H9 (cell line): ENCODE measurements around the gene IDNK. TPM values are rescaled to one million over a fixed set of nuclear protein-coding genes. Genes with fewer than 3 reads are reported as not detected.

Source experiments
- DNase-seq: peaks from one replicate; pipeline ENCODE4 v3.0.0-alpha.2; 2017
- H2AFZ ChIP-seq: one replicate; pipeline ENCODE4 v1.6.1; 2013; ENCODE audit warnings: mild to moderate bottlenecking, low read length, control low read depth, moderate library complexity
- H2AK5ac ChIP-seq: 2 replicates; pipeline ENCODE4 v1.6.1; 2013; ENCODE audit warnings: low read length, control low read depth, mixed read lengths; ENCODE audit not compliant: insufficient read length
- H2BK120ac ChIP-seq: one replicate; pipeline ENCODE4 v1.6.1; 2013; ENCODE audit warnings: low read depth, mild to moderate bottlenecking, low read length, control low read depth, inconsistent platforms; ENCODE audit not compliant: poor library complexity, severe bottlenecking
- H2BK12ac ChIP-seq: 2 replicates; pipeline ENCODE4 v1.6.1; 2013; ENCODE audit warnings: low read length, control low read depth, mixed read lengths, low read depth; ENCODE audit not compliant: insufficient read length
- H2BK15ac ChIP-seq: 2 replicates; pipeline ENCODE4 v1.6.1; 2013; ENCODE audit warnings: low read depth, low read length, control low read depth
- H2BK20ac ChIP-seq: one replicate; pipeline ENCODE4 v1.6.1; 2013; ENCODE audit warnings: low read depth, mild to moderate bottlenecking, low read length, control low read depth, inconsistent platforms; ENCODE audit not compliant: poor library complexity, severe bottlenecking
- H2BK5ac ChIP-seq: 2 replicates; pipeline ENCODE4 v1.6.1; 2013; ENCODE audit warnings: low read length, control low read depth, mixed read lengths; ENCODE audit not compliant: insufficient read length
- H3K14ac ChIP-seq: 2 replicates; pipeline ENCODE4 v1.6.1; 2013; ENCODE audit warnings: low read length, control low read depth; ENCODE audit not compliant: insufficient read depth
- H3K18ac ChIP-seq: 2 replicates; pipeline ENCODE4 v1.6.1; 2013; ENCODE audit warnings: low read depth, mild to moderate bottlenecking, mixed read lengths, low read length, control low read depth; ENCODE audit not compliant: insufficient read length
- H3K23ac ChIP-seq: 2 replicates; pipeline ENCODE4 v1.6.1; 2013; ENCODE audit warnings: low read length, control low read depth, mixed read lengths, low read depth; ENCODE audit not compliant: insufficient read length
- H3K23me2 ChIP-seq: 2 replicates; pipeline ENCODE4 v1.6.1; 2013; ENCODE audit warnings: low read depth, mild to moderate bottlenecking, mixed read lengths, low read length, control low read depth; ENCODE audit not compliant: insufficient read length, poor library complexity, severe bottlenecking
- H3K27ac ChIP-seq: 2 replicates; pipeline ENCODE4 v1.5.1; 2013; ENCODE audit warnings: low read length, control low read depth, mixed read lengths, low read depth; ENCODE audit not compliant: insufficient read length
- H3K27me3 ChIP-seq: 2 replicates; pipeline ENCODE4 v1.6.1; 2013; ENCODE audit warnings: low read length, control low read depth, inconsistent platforms; ENCODE audit not compliant: insufficient read depth
- H3K4ac ChIP-seq: 2 replicates; pipeline ENCODE4 v1.6.1; 2013; ENCODE audit warnings: low read depth, mild to moderate bottlenecking, control low read depth, inconsistent platforms, low read length, moderate library complexity
- H3K4me1 ChIP-seq: 2 replicates; pipeline ENCODE4 v1.6.1; 2013; ENCODE audit warnings: low read length, control low read depth, inconsistent platforms; ENCODE audit not compliant: insufficient read depth
- H3K4me2 ChIP-seq: 2 replicates; pipeline ENCODE4 v1.6.1; 2013; ENCODE audit warnings: low read length, control low read depth, mixed read lengths; ENCODE audit not compliant: insufficient read length, insufficient read depth
- H3K56ac ChIP-seq: 2 replicates; pipeline ENCODE4 v1.6.1; 2013; ENCODE audit warnings: low read depth, mild to moderate bottlenecking, mixed read lengths, low read length, control low read depth; ENCODE audit not compliant: insufficient read length
- H3K79me1 ChIP-seq: 2 replicates; pipeline ENCODE4 v1.6.1; 2013; ENCODE audit warnings: low read depth, mild to moderate bottlenecking, moderate library complexity, low read length, control low read depth, inconsistent platforms; ENCODE audit not compliant: insufficient read depth, poor library complexity, severe bottlenecking
- H3K79me2 ChIP-seq: 2 replicates; pipeline ENCODE4 v1.6.1; 2013; ENCODE audit warnings: low read length, control low read depth, inconsistent platforms; ENCODE audit not compliant: insufficient read depth
- H3K9ac ChIP-seq: 2 replicates; pipeline ENCODE4 v1.6.1; 2013; ENCODE audit warnings: low read length, control low read depth, mixed read lengths; ENCODE audit not compliant: insufficient read length; ENCODE audit errors: extremely low read depth
- H3K9me3 ChIP-seq: one replicate; pipeline ENCODE4 v1.6.1; 2013; ENCODE audit warnings: low read depth, low read length, inconsistent platforms; ENCODE audit not compliant: control insufficient read depth
- H3T11ph ChIP-seq: one replicate; pipeline ENCODE4 v1.6.1; 2013; ENCODE audit warnings: mild to moderate bottlenecking, low read length, control low read depth, inconsistent platforms
- H4K20me1 ChIP-seq: one replicate; pipeline ENCODE4 v1.6.1; 2013; ENCODE audit not compliant: control insufficient read depth, insufficient read length, insufficient read depth
- H4K5ac ChIP-seq: 2 replicates; pipeline ENCODE4 v1.6.1; 2013; ENCODE audit warnings: low read depth, mild to moderate bottlenecking, mixed read lengths, low read length, control low read depth; ENCODE audit not compliant: insufficient read length
- H4K8ac ChIP-seq: replicated peaks from 2 replicates; pipeline ENCODE4 v1.6.1; 2013; ENCODE audit warnings: low read length, control low read depth, mixed read lengths, low read depth; ENCODE audit not compliant: insufficient read length
- H4K91ac ChIP-seq: 2 replicates; pipeline ENCODE4 v1.6.1; 2013; ENCODE audit warnings: low read depth, mild to moderate bottlenecking, moderate library complexity, mixed read lengths, low read length, control low read depth; ENCODE audit not compliant: insufficient read length
- H3K27ac Mint-ChIP-seq, 3 experiments: 2 replicates in 2 of 3; 3 replicates in 1 of 3; pipeline ENCODE4 v1.8.0; 2020 to 2021; ENCODE audit warnings: mixed read lengths in 3 of 3, mild to moderate bottlenecking in 1 of 3, moderate library complexity in 1 of 3
- H3K27me3 Mint-ChIP-seq: 2 replicates; pipeline ENCODE4 v1.8.0; 2021; ENCODE audit warnings: low read depth, mild to moderate bottlenecking, moderate library complexity, mixed read lengths
- H3K36me3 Mint-ChIP-seq, 3 experiments: 2 replicates in 2 of 3; 3 replicates in 1 of 3; pipeline ENCODE4 v1.8.0; 2020 to 2021; ENCODE audit warnings: low read depth in 3 of 3, mixed read lengths in 3 of 3; ENCODE audit not compliant: insufficient read depth in 1 of 3
- H3K4me1 Mint-ChIP-seq, 2 experiments: 2 replicates each; pipeline ENCODE4 v1.8.0; 2020; ENCODE audit warnings: mixed read lengths in 2 of 2
- H3K4me3 Mint-ChIP-seq, 2 experiments: 2 replicates in 1 of 2; 3 replicates in 1 of 2; pipeline ENCODE4 v1.8.0; 2020 to 2021; ENCODE audit warnings: mild to moderate bottlenecking in 2 of 2, mixed read lengths in 2 of 2, moderate library complexity in 1 of 2
- H3K9me3 Mint-ChIP-seq, 2 experiments: 2 replicates in 1 of 2; 3 replicates in 1 of 2; pipeline ENCODE4 v1.8.0; 2020; ENCODE audit warnings: mild to moderate bottlenecking in 2 of 2, mixed read lengths in 2 of 2, moderate library complexity in 1 of 2
- CTCF ChIP-seq: fragments of 200-600 bp; sonication (generic); conservative IDR thresholded peaks from 3 replicates; pipeline ENCODE4 v1.8.0; 2021; ENCODE audit warnings: antibody characterized with exemption, mild to moderate bottlenecking
- WGBS: extraction: QIAGEN DNeasy Blood & Tissue Kit; methylation state at CpG from one replicate; pipeline ENCODE4 v1.1.7; 2013; ENCODE audit warnings: missing lambda C conversion rate, low lambda C conversion rate, mixed read lengths; ENCODE audit not compliant: insufficient read length; ENCODE audit errors: extremely low coverage; 5-methylcytosine and 5-hydroxymethylcytosine counted together
- total RNA-seq: library from RNA; stranded (reverse); gene quantifications from 2 replicates; pipeline ENCODE4 v1.2.1, GENCODE V29; 2021

Gene IDNK
- total RNA-seq, 1 experiment from 2014 or later: 1.4 TPM

- no peak overlapping the region for H2AFZ ChIP-seq
- no peaks in the 10 kb centered on the region for H3K9me3 ChIP-seq
- no peaks in the 10 kb centered on the region for H3K23me2 ChIP-seq
- no peak overlapping the region for H2BK5ac ChIP-seq
- Mint-ChIP-seq H3K27ac (no peak overlapping the region), H3K9me3 (no peaks in the 10 kb centered on the region), H3K27me3 (no peaks in the 10 kb centered on the region), H3K4me3 (no peak overlapping the region), H3K36me3 (peaks cover 8 to 70% (median 57%) of the 10 kb centered on the region in 3 experiments; a peak in 6 of 7 replicates), H3K4me1 (no peaks in the 10 kb centered on the region)
- H3T11ph ChIP-seq: no peak overlapping the region
- WGBS: no CpG with 5 or more reads among the region's 1 CpG
- no peaks in the 10 kb centered on the region for H3K79me2 ChIP-seq
- no peak overlapping the region for H2BK20ac ChIP-seq
- H3K56ac ChIP-seq: no peak overlapping the region
- H2BK120ac ChIP-seq: no peak overlapping the region
- no peak overlapping the region for H2BK15ac ChIP-seq
- no peak overlapping the region for H3K27ac ChIP-seq
- H3K4ac ChIP-seq: no peak overlapping the region
- no peak overlapping the region for H3K4me2 ChIP-seq
- no peak overlapping the region for H3K18ac ChIP-seq
- no peaks in the 10 kb centered on the region for H3K4me1 ChIP-seq
- H4K5ac ChIP-seq: no peak overlapping the region
- no peak overlapping the region for H3K9ac ChIP-seq
- no peak overlapping the region for H4K91ac ChIP-seq
- no peak overlapping the region for H2AK5ac ChIP-seq
- no peak overlapping the region for H2BK12ac ChIP-seq
- H4K8ac ChIP-seq: no peak overlapping the region
- H3K79me1 ChIP-seq: peaks cover 4% of the 10 kb centered on the region
- no peak overlapping the region for H3K14ac ChIP-seq
- H3K23ac ChIP-seq: no peak overlapping the region
- no peaks in the 10 kb centered on the region for H4K20me1 ChIP-seq
- no peaks in the 10 kb centered on the region for H3K27me3 ChIP-seq
- no peak for TF ChIP-seq CTCF
- no peak for DNase-seq
Measured at GRCh38 chr9:83671451-83671850, 48.5 kb downstream of the IDNK start.
